ENCODE results near the gene CCDC184. TPM values are rescaled to one million over a fixed set of nuclear protein-coding genes. Genes with fewer than 3 reads are reported as not detected.

CCDC184 gene
- polyA plus RNA-seq, 1 of the 3 experiments (the other 2 are of a cell fraction): 5.8 TPM

- H3K9me2 ChIP-seq: no peaks in the 10 kb centered on the region
- peak overlapping the region; percentile 86 for H2AFZ ChIP-seq (ENCODE audit: low read depth)
- peak overlapping the region; percentile 71 for H3K9ac ChIP-seq
- H3K4me1 ChIP-seq (ENCODE audit: control insufficient read depth in 1 of 2, insufficient read depth in 2 of 2, low read depth in 1 of 2, low read length in 1 of 2): peaks cover 9 to 26% of the 10 kb centered on the region in 2 experiments; a peak in 3 of 4 replicates
- POLR2A ChIA-PET: interaction anchor here (1.0 to 1.5 kb wide), 4 partner anchors 10 to 27 kb away, joined by 3 to 11 read pairs (median 3); partner anchors contain the start of gene ASB8
- TF ChIP-seq RFX5 (IDR thresholded peaks at IDR 0.05; ENCODE audit: low read length): no peak
- TF ChIP-seq RAD21 (IDR thresholded peaks at IDR 0.05; ENCODE audit: low read length): no peak
- TF ChIP-seq CHD2 (IDR thresholded peaks at IDR 0.05; ENCODE audit: low read length, partially characterized antibody): no peak
- TF ChIP-seq USF2 (IDR thresholded peaks at IDR 0.05; ENCODE audit: borderline replicate concordance, low read depth, low read length): no peak
- no peak; the same call in 1 of the 2 replicates for TF ChIP-seq MXI1 (IDR thresholded peaks at IDR 0.05; ENCODE audit: low read depth, low read length)
- TF ChIP-seq SMC3 (IDR thresholded peaks at IDR 0.05; ENCODE audit: low read depth, low read length): no peak
- no peak for TF ChIP-seq EZH2phosphoT487 (IDR thresholded peaks at IDR 0.05; ENCODE audit: borderline replicate concordance, low read depth)
- TF ChIP-seq, protein P1, sequence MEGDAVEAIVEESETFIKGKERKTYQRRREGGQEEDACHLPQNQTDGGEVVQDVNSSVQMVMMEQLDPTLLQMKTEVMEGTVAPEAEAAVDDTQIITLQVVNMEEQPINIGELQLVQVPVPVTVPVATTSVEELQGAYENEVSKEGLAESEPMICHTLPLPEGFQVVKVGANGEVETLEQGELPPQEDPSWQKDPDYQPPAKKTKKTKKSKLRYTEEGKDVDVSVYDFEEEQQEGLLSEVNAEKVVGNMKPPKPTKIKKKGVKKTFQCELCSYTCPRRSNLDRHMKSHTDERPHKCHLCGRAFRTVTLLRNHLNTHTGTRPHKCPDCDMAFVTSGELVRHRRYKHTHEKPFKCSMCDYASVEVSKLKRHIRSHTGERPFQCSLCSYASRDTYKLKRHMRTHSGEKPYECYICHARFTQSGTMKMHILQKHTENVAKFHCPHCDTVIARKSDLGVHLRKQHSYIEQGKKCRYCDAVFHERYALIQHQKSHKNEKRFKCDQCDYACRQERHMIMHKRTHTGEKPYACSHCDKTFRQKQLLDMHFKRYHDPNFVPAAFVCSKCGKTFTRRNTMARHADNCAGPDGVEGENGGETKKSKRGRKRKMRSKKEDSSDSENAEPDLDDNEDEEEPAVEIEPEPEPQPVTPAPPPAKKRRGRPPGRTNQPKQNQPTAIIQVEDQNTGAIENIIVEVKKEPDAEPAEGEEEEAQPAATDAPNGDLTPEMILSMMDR (IDR thresholded peaks at IDR 0.05): 0 out of 2 replicates have a peak, but pooled peaks have one; percentile 2
- H3K79me2 ChIP-seq (ENCODE audit: insufficient read depth): no peaks in the 10 kb centered on the region
- DNase-seq: peak; percentile 81
- H3K36me3 ChIP-seq (replicated peaks in 1 of 2; ENCODE audit: control insufficient read depth in 1 of 2, insufficient read depth in 2 of 2, low read length in 1 of 2): no peaks in the 10 kb centered on the region
- H3K9me3 ChIP-seq: no peaks in the 10 kb centered on the region
- CTCF ChIA-PET: interaction anchor here (0.7 to 8.2 kb wide), 12 partner anchors 10 to 434 kb away, joined by 3 to 90 read pairs (median 4); partner anchors contain the start of gene ASB8
- H3F3A ChIP-seq (replicated peaks; ENCODE audit: insufficient read depth): no peaks in the 10 kb centered on the region
- no peaks in the 10 kb centered on the region for H4K20me1 ChIP-seq (ENCODE audit: insufficient read depth)
- peak overlapping the region; percentile 83 for H3K4me2 ChIP-seq
- H3K4me3 ChIP-seq (ENCODE audit: low read depth in 2 of 2, low read length in 1 of 2): peak overlapping the region; percentile 65 to 90
- H3K27ac ChIP-seq (ENCODE audit: low read depth in 2 of 2, low read length in 1 of 2): peak overlapping the region; percentile 80 to 96; a peak in 3 of 4 replicates
- H3K27me3 ChIP-seq (ENCODE audit: insufficient read depth): no peaks in the 10 kb centered on the region
- 27% methylated on average over 6 of the region's 61 CpGs for WGBS (ENCODE audit: low lambda C conversion rate)
Measured at GRCh38 chr12:48183876-48184548, 568 bp downstream of the CCDC184 start.

DNA sequence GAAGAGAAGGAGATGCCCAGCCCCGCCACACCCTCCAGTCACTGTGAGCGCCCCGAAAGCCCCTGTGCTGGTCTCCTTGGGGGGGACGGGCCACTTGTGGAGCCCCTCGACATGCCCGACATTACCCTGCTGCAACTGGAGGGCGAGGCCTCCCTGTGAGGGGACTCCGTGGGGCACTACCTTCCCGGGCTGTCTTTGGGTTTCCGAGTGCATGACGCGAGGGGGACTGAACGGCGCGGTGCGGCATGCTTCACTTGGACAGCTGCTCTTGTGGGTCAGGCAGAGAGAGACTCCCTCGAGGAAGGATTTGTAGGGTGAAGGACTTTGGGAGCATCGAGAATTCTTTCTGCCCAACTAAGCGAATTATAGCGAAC lies 1.1 kb downstream of the CCDC184 start:
- CTCF ChIA-PET: interaction anchor here (0.7 to 8.2 kb wide), 6 partner anchors 11 to 434 kb away, joined by 4 to 90 read pairs (median 6); partner anchors contain the start of gene ASB8
- peak overlapping the region; percentile 65 to 90 for H3K4me3 ChIP-seq (ENCODE audit: low read depth in 2 of 2, low read length in 1 of 2)
- peak overlapping the region; percentile 86 for H2AFZ ChIP-seq (ENCODE audit: low read depth)
- no peaks in the 10 kb centered on the region for H3K79me2 ChIP-seq (ENCODE audit: insufficient read depth)
- DNase-seq: peak; percentile 22
- H3F3A ChIP-seq (replicated peaks; ENCODE audit: insufficient read depth): no peaks in the 10 kb centered on the region
- H4K20me1 ChIP-seq (ENCODE audit: insufficient read depth): no peaks in the 10 kb centered on the region
- H3K9me3 ChIP-seq: no peaks in the 10 kb centered on the region
- peak overlapping the region; percentile 71; the same call in 1 of the 2 replicates for H3K9ac ChIP-seq
- 69% methylated on average over 16 of the region's 20 CpGs for WGBS (ENCODE audit: low lambda C conversion rate)
- peaks cover 9 to 26% of the 10 kb centered on the region in 2 experiments; a peak in 3 of 4 replicates for H3K4me1 ChIP-seq (ENCODE audit: control insufficient read depth in 1 of 2, insufficient read depth in 2 of 2, low read depth in 1 of 2, low read length in 1 of 2)
- H3K36me3 ChIP-seq (replicated peaks in 1 of 2; ENCODE audit: control insufficient read depth in 1 of 2, insufficient read depth in 2 of 2, low read length in 1 of 2): no peaks in the 10 kb centered on the region
- POLR2A ChIA-PET: interaction anchor here (1.5 kb wide), 1 partner anchor 13 kb away, joined by 3 read pairs; no protein-coding TSS in a partner anchor
- H3K9me2 ChIP-seq: no peaks in the 10 kb centered on the region
- no peak overlapping the region; a peak in 1 of 4 replicates for H3K27ac ChIP-seq (ENCODE audit: low read depth in 2 of 2, low read length in 1 of 2)
- no peaks in the 10 kb centered on the region for H3K27me3 ChIP-seq (ENCODE audit: insufficient read depth)
- H3K4me2 ChIP-seq: peak overlapping the region; percentile 83
- TF ChIP-seq REST (IDR thresholded peaks at IDR 0.05; ENCODE audit: low read depth, low read length) (no peak), JUND (IDR thresholded peaks at IDR 0.05) (no peak), FOXM1 (IDR thresholded peaks at IDR 0.05; ENCODE audit: low read depth) (no peak), RXRA (IDR thresholded peaks at IDR 0.05; ENCODE audit: borderline replicate concordance, low read depth) (no peak), GABPA (IDR thresholded peaks at IDR 0.05; ENCODE audit: low read depth) (no peak), POLR2AphosphoS5 (IDR thresholded peaks at IDR 0.05; ENCODE audit: low read depth, low read length) (no peak), RAD21 (IDR thresholded peaks at IDR 0.05; ENCODE audit: low read length) (no peak), ZBTB33 (IDR thresholded peaks at IDR 0.05; ENCODE audit: borderline replicate concordance, low read depth) (no peak), ELF1 (IDR thresholded peaks at IDR 0.05) (no peak), EP300 (IDR thresholded peaks at IDR 0.05; ENCODE audit: borderline replicate concordance in 1 of 2, low read depth in 1 of 2, low read length in 1 of 2) (no peak)

Measured in SK-N-SH (cell line).